Limb (tissue), 2 donors: ENCODE measurements around the gene PTRH1.

Experiments
- DNase-seq, 2 donors: peaks; one replicate each; pipeline ENCODE4 v3.0.0-alpha.2; 2016; ENCODE audit errors: extremely low spot score in 2 of 2

Gene PTRH1

DNA sequence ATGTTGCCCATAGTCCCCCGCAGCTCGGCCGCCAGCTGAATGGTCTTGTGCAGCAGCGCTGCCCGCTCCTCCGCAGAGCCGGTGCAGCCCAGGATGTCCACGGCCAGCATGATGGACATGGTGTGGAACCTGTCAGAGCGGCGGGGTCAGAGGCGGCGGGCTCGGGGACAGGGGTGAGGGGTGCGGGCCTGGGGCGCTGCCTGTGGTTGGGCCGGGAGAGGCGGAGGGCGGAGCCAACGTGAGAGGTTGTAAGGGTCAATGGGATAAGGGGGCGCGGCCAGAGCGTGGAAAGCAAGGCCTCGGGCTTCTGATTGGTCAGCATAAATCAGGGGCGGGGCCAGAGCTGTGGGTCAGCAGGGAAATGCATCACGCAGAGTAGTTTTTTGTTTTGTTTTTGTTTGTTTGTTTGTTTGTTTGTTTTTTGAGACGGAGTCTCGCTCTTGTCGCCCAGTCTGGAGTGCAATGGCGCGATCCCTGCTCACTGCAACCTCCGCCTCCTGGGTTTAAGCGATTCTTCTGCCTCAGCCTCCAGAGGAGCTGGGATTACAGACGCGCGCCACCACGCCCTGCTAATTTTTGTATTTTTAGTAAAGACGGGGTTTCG is 26.5 kb upstream of the PTRH1 start:
- peak in 1 of 2 donors; percentile 71 for DNase-seq

DNA sequence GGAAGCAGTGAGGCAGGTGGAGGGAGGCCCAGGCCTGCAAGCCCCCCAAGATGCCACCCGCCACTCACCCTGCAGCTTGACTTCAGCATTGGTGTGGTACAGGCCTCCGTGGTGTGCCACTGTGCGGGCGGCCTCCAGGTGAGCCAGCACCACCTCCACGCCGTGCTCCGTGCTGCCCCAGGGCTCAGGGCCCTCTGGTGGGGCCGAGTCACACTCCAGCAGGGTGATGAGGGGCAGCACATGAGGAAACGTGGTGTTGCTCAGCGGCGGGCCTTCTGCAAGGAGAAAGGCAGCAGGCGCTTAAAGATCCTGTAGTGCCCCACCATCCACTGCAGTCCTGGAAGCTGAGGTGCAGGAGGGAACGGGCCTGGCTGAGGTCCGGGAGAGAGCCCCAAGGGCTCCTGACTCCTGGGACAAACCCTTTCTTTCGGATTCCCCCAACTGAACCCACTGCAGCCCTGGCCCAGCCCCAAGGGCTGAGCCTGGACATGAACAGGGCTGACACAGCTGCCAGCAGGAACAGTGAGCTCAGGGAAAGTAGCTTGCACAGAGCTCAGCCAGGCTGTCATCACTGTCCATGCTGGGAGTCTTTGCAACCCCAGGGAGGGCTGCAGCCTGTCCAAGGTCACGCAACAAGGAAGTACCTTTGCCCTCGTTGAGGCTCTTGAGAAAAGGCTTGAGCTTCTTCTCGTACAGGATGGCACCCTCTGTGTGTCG is 24.3 kb upstream of the PTRH1 start:
- DNase-seq, result no peak

DNA sequence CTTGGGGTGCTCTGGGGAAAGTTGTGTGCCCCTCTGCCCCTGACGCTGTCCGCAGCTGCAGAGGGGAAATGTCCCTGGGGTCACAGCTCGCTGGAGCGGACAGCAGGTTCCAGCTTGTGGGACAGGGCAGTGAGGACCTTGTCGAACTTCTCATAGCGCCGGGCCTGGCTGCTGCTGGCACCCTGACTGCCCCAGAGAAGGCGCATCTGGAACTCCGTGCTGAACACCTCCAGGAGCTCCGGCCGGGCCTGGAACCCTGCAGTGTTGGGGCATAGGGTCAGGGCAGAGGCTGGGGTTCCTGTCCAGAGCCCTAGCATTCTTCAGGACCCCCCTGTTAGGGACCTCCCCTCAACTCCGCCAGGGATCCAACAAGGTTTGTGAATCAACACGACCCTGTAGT is 23.2 kb upstream of the PTRH1 start:
- no peak for DNase-seq

DNA sequence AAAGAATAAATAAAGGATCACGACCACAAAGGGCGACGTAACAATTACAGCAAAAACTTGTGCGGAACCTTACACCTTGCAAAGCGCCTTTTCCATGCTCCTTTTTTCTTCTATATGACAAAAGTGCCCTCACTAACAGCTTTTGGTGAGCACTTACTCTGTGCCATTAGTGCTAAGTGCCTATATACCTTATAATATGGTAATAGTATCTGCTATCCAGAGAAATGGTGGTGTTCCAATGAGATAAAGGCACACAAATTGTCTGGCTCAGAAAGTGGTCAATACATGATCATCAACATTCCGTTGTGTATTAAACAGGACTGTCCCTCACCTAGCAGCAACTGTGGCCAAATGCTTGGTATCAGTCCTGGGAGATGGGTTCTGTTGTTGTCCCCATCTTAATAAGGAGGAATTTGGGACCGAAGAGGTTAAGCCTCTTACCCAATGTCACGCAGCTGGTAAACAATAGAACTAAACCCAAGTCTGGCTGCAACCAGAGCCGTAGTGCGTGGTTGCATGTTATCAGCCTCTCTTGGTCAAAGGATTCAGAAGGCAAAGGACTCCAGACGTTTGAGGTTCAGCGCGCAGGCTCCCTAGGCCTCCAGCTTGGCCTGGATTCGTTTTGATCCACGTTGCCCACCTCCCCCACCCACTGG is 20.2 kb upstream of the PTRH1 start:
- DNase-seq, result no peak

DNA sequence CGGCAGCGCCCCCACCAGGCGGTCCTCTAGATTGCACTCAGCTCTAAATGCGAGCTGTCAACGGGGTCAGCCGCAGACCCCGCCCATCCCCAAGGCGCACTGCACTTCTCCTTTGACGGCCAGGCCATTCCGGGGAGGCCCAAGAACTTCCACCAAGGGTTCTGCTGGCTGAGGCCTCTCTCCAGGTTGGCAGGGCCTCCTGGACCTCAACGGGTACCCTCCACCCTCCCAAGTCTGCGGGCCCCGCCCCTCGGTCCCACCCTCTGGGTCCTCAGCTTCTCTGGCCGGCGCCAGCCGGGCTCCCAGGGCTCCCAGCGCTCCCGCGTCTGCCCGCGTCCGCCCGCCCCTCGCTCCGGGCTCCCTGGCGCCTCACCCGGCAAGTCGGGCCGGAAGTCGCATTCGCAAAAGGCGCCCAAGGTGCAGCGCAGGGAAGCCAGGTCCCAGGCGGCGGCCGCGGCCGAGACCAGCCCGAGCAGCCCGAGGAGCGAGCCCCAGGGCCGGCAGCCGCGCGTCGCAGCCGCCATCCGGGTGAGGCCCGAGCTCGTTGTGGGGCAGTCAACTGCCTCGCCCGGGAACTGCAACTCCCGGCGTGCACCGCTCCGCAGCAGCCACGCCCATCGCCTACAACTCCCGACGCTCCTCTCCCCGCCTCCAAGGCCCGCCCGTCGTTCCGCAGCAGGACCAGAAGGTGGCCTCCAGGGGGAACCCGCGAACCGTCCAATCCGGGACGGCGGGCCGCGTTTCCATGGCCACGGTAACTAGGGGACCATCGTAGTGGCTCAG is 19.5 kb upstream of the PTRH1 start, which contains the start of gene TOR2A:
TSS of gene TOR2A (minus strand) at position 548 of the 783 bp plus-strand sequence. CDS start at position 524, 24 bp downstream.
- peak; percentile 99 to 100 for DNase-seq

DNA sequence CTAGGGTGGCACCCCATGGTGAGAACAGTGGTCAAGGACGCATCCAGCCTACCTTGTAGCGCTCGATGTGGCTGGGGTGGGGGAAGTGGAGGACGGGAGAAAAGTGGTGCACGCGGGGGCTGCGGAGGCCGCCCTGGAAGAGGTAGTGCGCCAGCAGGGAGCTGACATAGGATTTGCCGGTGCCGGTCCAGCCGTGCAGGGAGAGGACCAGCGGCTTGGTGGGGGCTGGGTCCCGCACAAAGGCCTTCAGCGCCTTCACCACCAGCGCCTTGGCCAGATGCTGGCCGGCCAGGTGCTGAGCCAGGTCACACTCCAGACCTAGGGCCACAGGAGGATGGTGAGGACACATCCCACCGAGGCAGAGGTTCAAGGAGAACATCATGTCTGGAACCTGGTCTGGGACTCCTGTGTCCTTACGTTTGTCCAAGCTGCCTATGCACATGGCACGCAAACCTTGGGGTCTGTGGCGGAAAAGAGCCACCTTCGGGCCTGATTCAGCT is 18.8 kb upstream of the PTRH1 start:
- DNase-seq, result no peak

DNA sequence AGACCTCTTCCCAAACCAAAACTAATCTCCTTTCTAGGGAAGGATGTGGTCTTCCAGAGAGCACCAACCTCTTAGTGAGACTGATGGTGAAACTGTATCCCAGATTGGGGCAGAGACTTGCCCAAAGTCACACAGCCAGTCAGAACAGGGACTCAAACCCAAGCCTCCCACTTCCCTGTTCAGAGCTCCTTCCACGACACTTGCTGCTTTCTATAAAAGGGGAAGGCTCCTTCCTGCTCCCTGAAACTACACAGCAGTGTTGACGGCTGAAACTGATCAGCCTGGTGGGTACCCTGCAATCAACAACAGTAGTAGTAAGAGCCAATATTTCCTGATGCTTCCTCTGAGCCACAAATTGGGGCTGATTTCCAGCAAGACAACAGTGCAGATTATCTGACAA is 18.2 kb upstream of the PTRH1 start:
- DNase-seq, result no peak

DNA sequence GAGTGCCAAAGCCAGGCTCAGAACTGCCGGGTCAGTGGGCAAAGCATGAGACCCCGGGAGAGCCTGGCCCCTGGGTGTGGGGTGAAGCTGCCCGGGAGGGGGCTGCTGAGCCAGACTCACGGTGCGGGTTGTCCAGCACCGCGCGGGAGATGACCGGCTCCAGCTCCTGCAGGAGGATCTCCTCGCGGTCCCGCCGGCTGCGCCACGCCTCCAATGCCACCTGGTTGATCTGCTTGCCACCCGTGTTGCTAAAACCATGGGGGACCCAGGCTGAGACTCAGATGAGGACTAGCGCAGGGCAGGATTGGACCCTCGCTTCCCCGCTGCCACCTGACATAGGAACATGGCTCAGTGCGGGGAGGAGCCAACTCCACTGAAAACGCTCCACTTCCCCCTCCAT is 17.0 kb upstream of the PTRH1 start:
- DNase-seq, result no peak

DNA sequence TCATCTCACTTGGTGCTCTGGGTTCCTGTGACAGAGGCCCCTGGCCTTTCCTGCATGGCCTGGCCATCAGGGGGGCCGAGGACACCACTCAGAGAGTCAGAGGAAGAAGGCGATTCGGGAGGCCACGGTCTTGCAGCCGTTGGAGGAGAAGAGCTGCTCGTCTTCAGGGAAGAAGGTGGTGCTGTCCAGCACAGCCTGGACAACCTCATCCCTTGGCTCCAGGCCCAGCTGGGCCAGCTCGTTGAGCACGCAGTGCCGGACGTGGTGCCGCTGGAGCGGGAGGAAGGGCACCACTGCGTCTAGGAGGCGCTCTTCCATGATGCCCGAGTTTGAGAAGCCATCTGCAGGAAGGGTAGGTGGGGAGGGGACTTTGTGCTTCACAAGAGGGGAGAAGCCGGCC is 16.5 kb upstream of the PTRH1 start:
- no peak for DNase-seq

DNA sequence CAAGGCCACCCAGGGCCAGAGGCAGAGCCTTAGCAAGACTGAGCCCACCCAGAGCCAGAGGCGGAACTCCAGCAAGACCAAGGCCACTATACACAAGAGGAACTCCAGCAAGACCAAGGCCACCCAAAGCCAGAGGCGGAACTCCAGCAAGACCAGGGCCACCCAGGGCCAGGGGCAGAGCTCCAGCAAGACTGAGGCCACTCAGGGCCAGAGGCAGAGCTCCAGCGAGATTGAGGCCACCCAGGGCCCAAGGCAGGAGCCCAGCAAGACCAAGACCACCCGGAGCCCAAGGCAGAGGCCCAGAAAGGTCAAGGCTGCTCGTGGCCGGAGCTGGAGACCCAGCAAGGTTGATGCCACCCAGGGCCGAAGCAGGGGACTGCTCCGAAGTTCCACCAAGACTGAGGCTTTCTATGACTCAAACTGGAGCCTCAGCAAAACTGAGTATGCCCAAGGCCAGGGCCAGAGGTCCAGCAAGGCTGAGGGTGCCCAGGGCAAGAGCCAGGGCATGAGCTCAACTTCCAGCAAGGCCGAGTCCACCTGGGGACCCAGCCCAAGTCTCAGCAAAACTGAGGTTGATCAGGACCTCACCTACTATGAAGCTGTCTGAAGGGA is 15.4 kb upstream of the PTRH1 start:
- no peak for DNase-seq

DNA sequence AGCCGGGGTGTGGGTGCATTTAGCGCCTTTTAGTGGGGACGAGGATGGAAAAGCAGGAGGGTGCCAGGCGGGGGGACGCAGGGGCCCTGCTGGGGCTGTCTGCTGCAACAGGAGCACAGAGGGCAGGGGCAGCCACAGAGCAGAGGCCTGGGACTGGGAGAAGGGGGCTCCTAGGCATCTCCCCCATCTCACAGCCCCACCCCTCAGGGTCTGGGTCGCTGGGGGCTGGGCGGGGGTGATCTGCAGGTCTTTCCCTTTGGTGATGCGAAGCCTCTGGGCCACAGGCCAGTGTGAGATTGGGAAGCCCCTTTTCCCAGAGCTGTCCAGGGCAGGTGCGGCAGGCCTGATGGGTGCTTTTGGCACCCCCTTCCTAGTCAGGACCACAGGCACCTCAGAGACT is 14.8 kb upstream of the PTRH1 start:
- DNase-seq, result no peak

DNA sequence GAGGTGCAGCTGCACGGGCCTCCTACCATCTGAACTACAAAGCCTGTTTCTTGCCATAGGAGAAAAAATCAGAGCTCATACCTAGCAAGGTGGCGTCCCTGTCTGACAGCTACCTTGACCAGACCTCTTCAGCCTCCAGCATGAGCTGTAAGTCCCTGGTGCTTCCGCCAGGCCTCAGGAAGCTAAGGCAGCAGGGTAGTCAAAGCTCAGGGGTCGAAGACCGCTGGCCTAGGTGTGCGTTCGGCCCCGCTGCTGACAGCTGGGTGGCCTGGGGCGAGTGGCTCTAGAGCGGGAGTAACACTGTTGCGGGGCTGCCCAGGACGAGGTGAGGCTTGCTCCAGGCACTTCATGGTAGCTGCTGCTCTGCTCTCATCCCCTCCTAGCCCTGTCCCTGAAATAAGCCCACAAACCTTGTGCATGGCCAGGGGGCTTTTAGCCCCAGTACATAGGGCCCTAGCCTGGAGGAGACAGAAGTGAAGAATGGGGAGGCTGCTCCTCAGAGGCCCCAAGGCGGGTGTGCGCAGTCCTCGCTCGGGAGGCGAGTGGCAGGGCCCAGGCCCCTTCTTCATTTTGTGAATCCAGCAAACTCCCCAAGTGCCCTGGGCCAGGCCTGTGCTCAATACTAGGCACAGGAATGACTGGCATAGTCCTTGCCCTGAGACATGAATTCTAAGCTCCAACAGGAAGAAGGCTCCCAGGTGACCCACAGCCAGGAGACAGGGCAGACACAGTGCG is 14.2 kb upstream of the PTRH1 start:
- DNase-seq, result no peak

DNA sequence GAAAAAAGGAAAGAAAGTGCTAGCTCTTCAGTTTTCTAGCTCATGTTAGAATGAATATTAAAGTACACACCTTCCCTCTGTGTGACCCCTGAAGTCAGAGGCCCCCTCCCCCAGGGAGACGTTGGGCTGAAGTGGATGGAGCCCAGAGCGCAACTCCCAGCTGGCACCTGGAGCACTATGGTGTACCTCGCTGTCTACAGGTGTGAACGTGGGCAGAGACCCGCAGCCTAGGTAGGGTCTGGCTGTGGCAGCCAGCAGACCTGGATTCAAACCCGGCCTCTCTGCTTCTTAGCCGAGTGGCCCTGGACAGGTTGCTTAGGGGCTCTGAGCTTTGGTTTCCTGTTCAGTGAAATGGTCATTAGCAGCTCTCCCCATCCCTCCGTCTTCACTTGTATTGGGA is 13.3 kb upstream of the PTRH1 start:
- DNase-seq, result no peak

DNA sequence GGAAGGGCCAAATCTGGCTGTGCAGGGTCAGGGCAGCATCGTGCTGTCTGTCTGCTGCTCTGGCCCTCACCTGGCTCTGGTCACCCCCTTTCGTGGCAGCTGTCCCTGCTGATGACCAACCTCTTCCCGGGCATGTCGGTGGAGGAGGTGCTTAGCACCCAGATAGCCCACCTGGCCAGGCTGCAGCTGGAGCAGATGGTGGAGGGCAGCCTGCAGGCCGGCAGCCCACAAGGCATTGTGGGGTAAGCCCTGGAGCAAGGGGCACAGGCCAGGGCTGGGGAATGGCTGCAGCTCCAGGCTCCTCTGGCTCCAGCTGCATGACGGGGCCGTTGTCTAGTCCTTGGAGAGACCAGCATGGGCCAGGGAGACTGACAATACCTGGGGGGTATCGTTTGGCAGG is 11.4 kb upstream of the PTRH1 start:
- no peak for DNase-seq

DNA sequence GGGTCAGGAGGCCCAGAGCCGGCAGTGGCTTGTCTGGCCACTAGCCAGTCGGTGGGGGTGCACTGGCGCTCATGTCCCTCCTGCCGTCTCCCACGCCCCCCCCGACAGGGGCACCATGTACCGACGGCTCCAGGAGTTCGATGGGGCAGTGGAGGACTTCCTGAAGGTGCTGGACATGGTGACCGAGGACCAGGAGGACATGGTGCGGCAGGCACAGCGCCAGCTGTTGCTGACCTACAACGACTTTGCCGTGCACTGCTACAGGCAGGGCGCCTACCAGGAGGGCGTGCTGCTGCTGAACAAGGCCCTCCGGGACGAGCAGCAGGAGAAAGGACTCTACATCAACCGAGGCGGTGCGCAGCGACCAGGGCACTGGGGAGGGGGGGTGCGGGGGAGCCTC is 8.5 kb upstream of the PTRH1 start:
- no peak for DNase-seq

DNA sequence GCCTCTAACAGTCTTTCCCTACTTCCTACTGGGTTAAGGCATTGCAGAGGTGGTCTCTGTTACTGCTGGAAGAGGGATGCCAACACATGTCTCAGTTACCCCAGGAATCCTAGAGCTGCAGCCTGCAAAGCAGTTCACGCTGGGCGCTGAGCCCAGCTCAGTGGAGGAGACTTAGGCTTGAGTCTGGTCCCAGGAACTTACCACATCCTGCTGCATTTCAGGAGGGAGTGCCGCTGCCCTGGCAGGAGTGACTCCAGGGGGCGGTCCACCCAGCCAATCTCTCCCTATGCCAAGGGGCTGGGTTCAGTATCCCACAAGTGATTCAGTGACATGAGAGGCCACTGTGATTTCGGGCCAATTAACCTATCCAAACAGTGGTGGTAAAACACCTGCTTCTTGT is 8.0 kb upstream of the PTRH1 start:
- DNase-seq, result no peak

DNA sequence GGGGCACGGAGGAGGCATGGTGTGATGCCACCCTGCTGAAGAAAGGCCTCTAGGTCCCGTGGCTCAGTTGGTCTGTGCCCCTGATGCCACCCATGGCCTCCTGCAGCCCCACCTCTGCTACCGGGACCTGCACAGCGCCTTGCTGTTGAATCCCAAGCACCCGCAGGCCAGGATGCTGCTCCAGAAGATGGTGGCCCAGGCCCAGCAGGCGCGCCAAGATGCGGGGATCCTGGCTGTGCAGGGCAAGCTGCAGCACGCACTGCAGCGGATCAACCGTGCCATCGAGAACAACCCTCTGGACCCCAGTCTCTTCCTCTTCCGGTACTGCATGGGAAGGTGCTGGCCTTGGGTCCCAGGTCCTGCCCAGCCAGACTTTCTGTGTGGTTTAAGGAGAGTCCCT is 7.5 kb upstream of the PTRH1 start:
- DNase-seq, result no peak

DNA sequence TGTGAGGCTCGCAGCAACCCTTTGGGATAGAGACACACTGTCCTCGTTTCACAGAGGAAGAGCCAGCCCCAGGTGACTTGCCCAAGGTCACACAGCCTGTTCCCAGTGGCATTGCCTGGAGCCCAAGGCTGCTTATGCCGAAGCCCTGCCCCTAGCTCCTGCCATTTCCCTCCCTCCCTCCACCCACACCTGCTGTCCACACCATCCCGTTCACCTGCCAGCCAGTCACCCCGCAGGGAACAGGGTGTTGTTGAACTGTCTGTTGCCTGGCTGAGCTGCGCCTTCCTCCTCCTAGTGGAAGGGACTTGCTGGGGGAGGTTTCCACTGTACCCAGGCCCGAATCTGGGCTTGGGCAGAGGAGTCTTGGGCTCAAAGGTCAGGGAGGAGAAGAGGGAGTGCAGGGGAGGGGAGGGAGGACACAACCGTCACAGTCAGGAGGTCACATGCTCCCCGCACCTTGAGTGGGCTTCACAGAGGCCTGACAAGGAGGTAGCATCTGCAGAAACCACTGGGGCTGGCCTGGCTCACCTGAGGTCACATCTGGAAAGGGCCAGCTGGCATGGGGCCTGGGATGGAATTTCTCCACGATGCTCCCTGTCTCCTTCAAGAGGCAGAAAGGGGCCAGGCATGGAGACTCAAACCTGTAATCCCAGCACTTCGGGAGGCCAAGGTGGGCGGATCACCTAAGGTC is 6.7 kb upstream of the PTRH1 start:
- no peak for DNase-seq

DNA sequence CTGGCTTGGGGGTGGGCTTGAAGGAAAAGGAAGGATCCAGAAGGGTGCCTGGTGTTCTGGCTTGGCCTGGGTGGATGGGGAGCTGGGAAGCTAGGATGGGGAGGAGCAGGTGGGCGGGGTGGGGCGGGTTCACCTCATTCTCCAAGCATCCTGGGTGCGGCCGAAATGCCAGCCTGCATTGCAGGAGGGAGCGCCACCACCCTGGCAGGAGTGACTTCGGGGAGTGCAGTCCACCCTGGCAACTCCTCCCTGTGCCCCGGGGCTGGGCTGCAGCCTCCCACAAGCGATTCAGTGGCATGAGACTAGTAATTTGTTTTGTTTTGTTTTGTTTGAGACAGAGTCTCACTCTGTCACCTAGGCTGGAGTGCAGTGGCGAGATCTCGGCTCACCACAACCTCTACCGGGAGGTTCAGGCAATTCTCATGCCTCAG is 5.9 kb upstream of the PTRH1 start:
- no peak for DNase-seq

DNA sequence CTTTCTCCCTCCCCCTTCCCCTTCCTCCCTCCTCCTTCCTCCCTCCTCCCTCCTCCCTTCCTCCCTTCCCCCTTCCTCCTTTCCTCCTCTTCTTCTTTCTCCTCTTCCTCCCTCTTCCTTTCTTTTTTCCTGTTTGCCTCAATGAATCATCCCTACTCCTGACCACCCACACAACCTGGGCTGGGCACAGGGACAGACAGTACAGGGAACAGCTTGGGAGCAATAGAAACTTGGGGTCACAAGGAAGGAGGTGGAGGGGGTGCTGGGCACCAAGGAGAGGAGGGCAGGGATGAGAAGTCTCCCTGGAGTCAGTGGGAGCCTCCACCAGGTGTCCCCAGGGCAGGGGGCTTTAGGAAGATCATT is 5.4 kb upstream of the PTRH1 start:
- DNase-seq, result no peak
